Esophagus muscularis mucosa (tissue), 4 donors: ENCODE data around the gene TELO2. TPM values are rescaled to one million over a fixed set of nuclear protein-coding genes. Genes with fewer than 3 reads are reported as not detected.

Experiments used
- DNase-seq: peaks from one replicate; pipeline ENCODE4 v3.0.0-alpha.2; 2017; ENCODE audit errors: extremely low spot score
- H3K27ac ChIP-seq, 4 donors: fragments of 200-600 bp; sonication (generic); replicated peaks in 1 of 4; 1 replicate in 3 of 4; 2 replicates in 1 of 4; pipeline ENCODE4 v1.5.1; 2016 to 2019; ENCODE audit warnings: mild to moderate bottlenecking in 1 of 4
- H3K27me3 ChIP-seq, 4 donors: fragments of 200-600 bp; sonication (generic); one replicate each; pipeline versions ENCODE4 v1.5.1 to v1.6.0; 2016 to 2019
- H3K36me3 ChIP-seq, 4 donors: fragments of 200-600 bp; sonication (generic); one replicate each; pipeline ENCODE4 v1.5.1; 2016 to 2019
- H3K4me1 ChIP-seq, 4 donors: fragments of 200-600 bp; sonication (generic); one replicate each; pipeline ENCODE4 v1.5.1; 2016 to 2019
- H3K4me3 ChIP-seq, 4 donors: fragments of 200-600 bp; sonication (generic); 1 replicate in 2 of 4; 2 replicates in 2 of 4; pipeline ENCODE4 v1.5.1; 2016 to 2019; ENCODE audit warnings: mild to moderate bottlenecking in 4 of 4, moderate library complexity in 1 of 4
- H3K9me3 ChIP-seq, 4 donors: fragments of 200-600 bp; sonication (generic); 1 replicate in 3 of 4; 2 replicates in 1 of 4; pipeline ENCODE4 v1.5.1; 2016 to 2019
- CTCF ChIP-seq, 3 experiments: fragments of 200-600 bp in 2 of 3; fragments of 450-650 bp in 1 of 3; sonication (generic) in 2 of 3; IDR thresholded peaks; one replicate each; pipeline ENCODE4 v1.5.1; 2017 to 2019; ENCODE audit warnings: antibody characterized with exemption in 3 of 3, mild to moderate bottlenecking in 2 of 3, moderate library complexity in 1 of 3
- EP300 ChIP-seq: sonication (generic); formaldehyde crosslinking; IDR thresholded peaks from one replicate; pipeline ENCODE4 v1.6.1; 2017; ENCODE audit warnings: antibody characterized with exemption
- POLR2A ChIP-seq: fragments of 450-650 bp; IDR thresholded peaks from one replicate; pipeline ENCODE4 v1.6.1; 2017; ENCODE audit warnings: antibody characterized with exemption, moderate library complexity, mild to moderate bottlenecking, low read depth
- POLR2AphosphoS5 ChIP-seq, 2 donors: sonication (generic); formaldehyde crosslinking; IDR thresholded peaks; one replicate each; pipeline ENCODE4 v1.6.1; 2017; ENCODE audit warnings: antibody characterized with exemption in 2 of 2
- WGBS: methylation state at CpG from one replicate; pipeline ENCODE4 v1.1.5; 2018; 5-methylcytosine and 5-hydroxymethylcytosine counted together
- intact Hi-C: fragments of 100-400 bp; cut with DNase I; formaldehyde crosslinking; loops from one replicate; pipeline ENCODE4 v1.15.1; 2023
- total RNA-seq, 4 donors: library from RNA; depleted of rRNA; stranded (reverse); fragments of >200 nt; gene quantifications; one replicate each; pipeline versions ENCODE4 v1.1.0 to v1.2.1, GENCODE V29; 2016

TELO2 gene
- total RNA-seq, 4 donors from 2014 or later = 14.1 to 27.7 (median 18.4) TPM

DNA sequence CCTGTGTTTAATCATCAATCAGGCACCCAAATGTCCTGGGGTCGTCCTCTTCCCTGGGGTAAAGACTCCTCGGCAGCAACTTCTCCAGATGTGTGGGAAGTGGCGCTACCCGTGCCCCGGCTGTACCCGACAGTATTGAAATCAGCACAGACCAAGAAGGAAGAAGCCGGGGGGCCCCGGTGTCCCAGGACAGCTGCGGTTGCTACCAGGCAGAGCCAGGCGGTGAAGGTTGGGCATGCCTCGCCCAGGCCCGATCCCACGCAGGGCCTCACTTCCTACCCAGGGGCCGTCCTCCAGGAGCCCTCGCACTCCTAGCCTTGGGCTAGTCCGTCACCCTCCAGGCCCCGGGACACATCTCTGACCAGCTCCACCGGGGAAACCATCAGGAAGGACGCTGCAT lies 39.8 kb upstream of the TELO2 start:
- 94% methylated on average over 12 of the region's 19 CpGs for WGBS
- no peaks in the 10 kb centered on the region for H3K27me3 ChIP-seq
- no peak for TF ChIP-seq EP300
- TF ChIP-seq POLR2A = no peak
- no peak for TF ChIP-seq POLR2AphosphoS5 (IDR thresholded peaks at IDR 0.05)
- no peak for TF ChIP-seq CTCF (IDR thresholded peaks at IDR 0.05)

DNA sequence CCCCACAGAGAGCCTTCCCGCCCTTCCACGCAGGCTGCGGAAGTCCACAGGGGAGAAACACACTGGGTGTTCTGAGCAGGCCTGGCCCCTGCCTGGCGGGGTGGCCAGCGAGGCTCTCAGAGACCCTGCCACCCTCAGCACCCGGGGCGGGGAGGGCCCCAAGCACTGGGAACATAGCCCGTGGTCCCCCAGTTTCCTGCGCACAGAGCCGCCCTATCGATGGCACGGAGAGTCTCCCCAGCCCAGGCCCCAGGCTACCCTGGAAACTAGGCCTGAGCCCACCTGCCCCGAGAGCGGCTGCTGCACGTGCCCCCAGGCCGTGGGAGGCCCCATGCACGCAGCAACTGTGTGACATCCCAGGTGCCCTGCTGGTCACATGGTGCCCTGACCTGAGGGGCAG lies 38.6 kb upstream of the TELO2 start:
- 95% methylated on average over 15 of the region's 17 CpGs for WGBS
- TF ChIP-seq CTCF (IDR thresholded peaks at IDR 0.05) = no peak
- no peak overlapping the region for H3K4me3 ChIP-seq
- intact Hi-C loops = no loop called here
- no peaks in the 10 kb centered on the region for H3K9me3 ChIP-seq
- no peak for DNase-seq
- H3K27me3 ChIP-seq = no peaks in the 10 kb centered on the region
- no peak overlapping the region for H3K27ac ChIP-seq
- peaks cover 58 to 97% (median 95%) of the 10 kb centered on the region in 4 donors for H3K36me3 ChIP-seq
- H3K4me1 ChIP-seq = no peaks in the 10 kb centered on the region

More for the DNA sequence above, 39.8 kb upstream of the TELO2 start:
- intact Hi-C loops = no loop called here
- Histone ChIP-seq H3K4me3 (no peak overlapping the region), H3K27ac (no peak overlapping the region), H3K4me1 (no peaks in the 10 kb centered on the region), H3K9me3 (no peaks in the 10 kb centered on the region), H3K36me3 (peaks cover 58 to 100% (median 100%) of the 10 kb centered on the region in 4 donors)
- DNase-seq = no peak

DNA sequence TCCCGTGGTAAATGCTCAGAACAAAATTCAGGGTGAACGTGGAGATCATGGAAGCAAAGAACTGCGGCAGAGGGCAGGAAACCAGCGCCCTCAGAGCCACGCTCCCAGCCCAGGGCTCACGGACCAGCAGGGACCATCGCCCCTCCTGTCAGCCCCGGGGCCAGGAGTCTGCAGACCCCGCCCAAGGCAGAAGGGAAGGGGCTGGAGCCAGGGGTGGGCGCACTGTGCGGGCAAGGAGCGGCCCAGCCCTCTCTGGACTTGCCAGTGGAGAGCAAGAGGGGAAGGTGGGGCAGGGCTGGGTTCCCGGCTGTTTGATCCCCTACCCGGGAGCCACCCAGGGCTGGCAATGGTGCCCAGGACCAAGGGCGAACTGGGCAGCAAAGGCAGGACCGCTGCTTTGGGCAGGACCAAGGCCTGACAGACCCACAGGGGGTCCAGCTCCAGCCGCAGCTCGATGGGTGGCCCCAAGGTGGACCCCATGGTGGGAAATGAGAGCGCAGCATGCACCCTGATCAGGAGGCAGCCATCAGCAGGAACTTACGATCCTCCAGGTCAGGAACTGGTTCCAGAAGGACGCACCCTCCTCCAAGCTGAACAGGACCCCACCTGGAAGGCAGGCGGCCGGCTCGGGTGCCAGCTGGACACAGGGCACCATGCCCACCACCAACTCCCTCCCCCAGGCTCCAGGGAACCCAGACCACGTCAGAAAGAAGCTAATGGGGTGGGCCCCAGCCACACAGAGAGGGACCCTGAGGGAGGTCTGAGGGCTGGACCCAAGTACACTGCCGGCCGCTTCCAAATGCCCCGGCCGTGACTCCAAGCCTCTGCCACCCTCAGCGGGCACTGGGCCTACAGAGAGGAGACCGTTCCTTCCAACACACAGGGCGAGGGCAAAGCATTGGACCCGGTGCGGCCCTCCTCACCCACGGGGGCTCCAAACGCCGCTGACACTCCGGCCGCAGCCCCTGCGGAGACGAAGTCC lies 37.7 kb upstream of the TELO2 start:
- Histone ChIP-seq H3K27ac (no peak overlapping the region), H3K27me3 (no peaks in the 10 kb centered on the region), H3K4me1 (no peaks in the 10 kb centered on the region), H3K4me3 (no peak overlapping the region), H3K9me3 (no peaks in the 10 kb centered on the region), H3K36me3 (peaks cover 58 to 96% (median 94%) of the 10 kb centered on the region in 4 donors)
- DNase-seq = no peak
- intact Hi-C loops = no loop called here
- TF ChIP-seq POLR2A = no peak
- no peak for TF ChIP-seq CTCF (IDR thresholded peaks at IDR 0.05)
- no peak for TF ChIP-seq POLR2AphosphoS5 (IDR thresholded peaks at IDR 0.05)
- 97% methylated on average over 23 of the region's 41 CpGs for WGBS

GRCh38 chr16:1456951-1457350 lies 36.2 kb upstream of the TELO2 start:
- no peak overlapping the region for H3K27ac ChIP-seq
- no peaks in the 10 kb centered on the region for H3K4me1 ChIP-seq
- WGBS = 87% methylated on average over 12 of the region's 16 CpGs
- H3K4me3 ChIP-seq = no peak overlapping the region
- peaks cover 68 to 95% (median 93%) of the 10 kb centered on the region in 4 donors for H3K36me3 ChIP-seq
- no peak for TF ChIP-seq POLR2AphosphoS5 (IDR thresholded peaks at IDR 0.05)
- no peak for TF ChIP-seq CTCF (IDR thresholded peaks at IDR 0.05)
- TF ChIP-seq EP300 = no peak
- TF ChIP-seq POLR2A = no peak
- no peaks in the 10 kb centered on the region for H3K27me3 ChIP-seq
- no peaks in the 10 kb centered on the region for H3K9me3 ChIP-seq
- intact Hi-C loops = no loop called here
- DNase-seq = no peak
